Pancreas (tissue), 10 donors: Measurements from ENCODE around the gene URB1. TPM values are rescaled to one million over a fixed set of nuclear protein-coding genes. Genes with fewer than 3 reads are reported as not detected.
"Not testable (repeated sequence)": the region's sequence is repeated elsewhere in the genome, so short reads cannot be mapped to it uniquely, and the experiment has no call there.

ENCODE experiments used
- ATAC-seq, 4 donors: fragments of 200-7000 bp; cut with Tn5 transposase; one replicate each; pipeline versions ENCODE4 v1.8.0 to v1.9.1; 2020; ENCODE audit warnings: mild to moderate bottlenecking in 4 of 4, moderate library complexity in 4 of 4
- DNase-seq, 6 donors: peaks; one replicate each; pipeline ENCODE4 v3.0.0-alpha.2; 2020
- FAIRE-seq: peaks from 2 replicates; lab custom pipeline; 2012; peaks lifted over from hg19 to GRCh38; lab: Jason Lieb, UNC
- H3K27ac ChIP-seq, 4 donors: fragments of 200-600 bp; sonication (generic); 1 replicate in 3 of 4; 2 replicates in 1 of 4; pipeline versions ENCODE4 v1.5.0 to v1.8.0; 2020
- H3K27me3 ChIP-seq, 4 donors: fragments of 200-600 bp; one replicate each; pipeline ENCODE4 v1.8.0; 2021
- H3K36me3 ChIP-seq, 3 donors: fragments of 200-600 bp; sonication (generic) in 1 of 3; one replicate each; pipeline versions ENCODE4 v1.5.0 to v1.8.0; 2020 to 2021
- H3K4me1 ChIP-seq, 3 donors: fragments of 200-600 bp; one replicate each; pipeline ENCODE4 v1.8.0; 2021
- H3K4me3 ChIP-seq, 4 donors: fragments of 200-600 bp; sonication (generic) in 2 of 4; one replicate each; pipeline versions ENCODE4 v1.5.0 to v1.8.0; 2020 to 2021
- H3K9me3 ChIP-seq, 4 donors: fragments of 200-600 bp; one replicate each; pipeline ENCODE4 v1.8.0; 2021
- WGBS, 2 donors: extraction: QIAGEN DNeasy Blood & Tissue Kit; methylation state at CpG; one replicate each; pipeline ENCODE4 v1.1.7; 2013; 5-methylcytosine and 5-hydroxymethylcytosine counted together
- intact Hi-C, 3 donors: fragments of 100-400 bp; cut with DNase I; formaldehyde crosslinking; loops; one replicate each; pipeline versions ENCODE4 v1.11.1 to v1.14.2; 2022
- polyA plus RNA-seq, 2 donors: library from polyadenylated mRNA; stranded (reverse); fragments of 200-250 nt; gene quantifications; one replicate each; pipeline ENCODE4 v1.2.3, GENCODE V29; 2013
- total RNA-seq, 6 donors: library from RNA; stranded (reverse); fragmentation: NEBNext Ultra II Directional in 4 of 6; extraction: Animal tissue kit (Norgen Biotek cat#: 25700) in 4 of 6; gene quantifications; one replicate each; pipeline versions ENCODE4 v1.2.1 to v1.2.4, GENCODE V29; 2021 to 2023
- TF ChIP-seq, protein P1 (sequence below), 4 donors: fragments of 200-600 bp; sonication (generic) in 3 of 4; IDR thresholded peaks; one replicate each; pipeline versions ENCODE4 v1.5.0 to v1.8.0; 2021; ENCODE audit warnings: antibody characterized with exemption in 4 of 4
- donor health status: healthy with polysubstance abuse.
- donor health status: DM: no; HTN: no; CAD: no; lungs with moderate emphysema.
- donor health status: DM: no; HTN: no; CAD: no.
- donor health status: control.
- donor health status: control.
- donor health status: Bipolar disorder and iron deficiency.
- donor health status: DM: yes; HTN: yes; CAD: no.
- donor health status: DM: no; HTN: no; CAD: no.
- donor health status: DM: no; HTN: no; CAD: no.
- donor health status: DM: yes; HTN: yes; CAD: no.

The URB1 gene
- total and polyA plus RNA-seq, 8 donors = 2.9 to 11.0 (median 7.3) TPM

DNA sequence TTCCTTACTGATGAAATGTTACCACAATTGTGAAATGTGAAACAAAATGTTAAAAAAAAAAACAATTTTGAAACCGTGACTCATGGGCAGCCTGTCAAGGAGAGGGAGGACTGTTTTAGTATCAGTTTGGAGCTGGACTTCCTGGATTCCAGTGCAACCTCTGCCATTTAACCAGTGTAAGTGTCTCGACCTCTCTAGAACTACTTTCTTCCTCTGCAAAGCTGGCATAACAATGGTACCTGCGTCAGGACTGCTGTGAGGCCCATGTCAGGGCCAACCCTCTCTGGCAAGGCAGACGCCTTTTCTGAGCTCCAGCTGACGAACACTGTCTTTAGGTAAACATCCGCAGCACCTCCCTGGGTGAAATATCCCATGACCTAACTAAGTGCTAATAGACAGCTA is 20.9 kb downstream of the URB1 start:
- no peak for FAIRE-seq
- ATAC-seq = peak in 3 of 4 donors; percentile 28 to 79 (median 48)
- DNase-seq = no peak

DNA sequence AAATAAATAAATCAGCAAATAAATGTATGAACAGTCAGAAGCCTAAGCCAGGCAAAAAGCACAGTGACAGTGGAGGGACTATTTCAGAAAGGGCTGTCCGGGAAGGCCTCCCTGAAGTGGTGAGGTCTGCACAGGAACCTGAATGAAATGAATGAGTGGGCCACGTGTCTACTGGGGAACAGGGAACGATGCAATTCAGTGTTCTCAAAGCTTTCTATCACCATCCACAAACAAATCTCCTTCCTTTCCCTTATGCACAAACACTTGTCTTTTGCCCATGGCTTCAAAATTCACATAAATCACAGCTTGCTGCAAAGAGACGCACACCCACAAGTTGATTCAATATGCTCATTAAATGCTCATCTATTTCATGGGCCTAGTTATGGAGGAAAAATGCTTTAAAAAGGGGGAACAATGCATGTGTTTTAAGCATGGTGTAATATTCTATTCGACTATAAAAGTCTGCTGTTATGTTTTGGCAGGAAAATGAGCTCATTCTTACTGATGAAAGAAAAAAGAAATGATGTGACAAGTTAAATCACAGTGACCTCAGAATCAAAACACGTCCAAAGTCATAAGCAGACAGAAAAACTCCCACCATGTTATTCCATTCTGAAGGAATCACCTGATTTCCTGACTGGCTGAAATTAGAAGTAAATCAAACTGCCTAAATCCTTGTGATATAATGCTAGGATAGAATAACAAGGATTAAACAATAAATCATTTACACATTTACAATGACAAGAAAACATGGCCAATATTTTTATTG is 21.6 kb downstream of the URB1 start:
- intact Hi-C loops = no loop called here
- ATAC-seq = no peak
- TF ChIP-seq, protein P1, sequence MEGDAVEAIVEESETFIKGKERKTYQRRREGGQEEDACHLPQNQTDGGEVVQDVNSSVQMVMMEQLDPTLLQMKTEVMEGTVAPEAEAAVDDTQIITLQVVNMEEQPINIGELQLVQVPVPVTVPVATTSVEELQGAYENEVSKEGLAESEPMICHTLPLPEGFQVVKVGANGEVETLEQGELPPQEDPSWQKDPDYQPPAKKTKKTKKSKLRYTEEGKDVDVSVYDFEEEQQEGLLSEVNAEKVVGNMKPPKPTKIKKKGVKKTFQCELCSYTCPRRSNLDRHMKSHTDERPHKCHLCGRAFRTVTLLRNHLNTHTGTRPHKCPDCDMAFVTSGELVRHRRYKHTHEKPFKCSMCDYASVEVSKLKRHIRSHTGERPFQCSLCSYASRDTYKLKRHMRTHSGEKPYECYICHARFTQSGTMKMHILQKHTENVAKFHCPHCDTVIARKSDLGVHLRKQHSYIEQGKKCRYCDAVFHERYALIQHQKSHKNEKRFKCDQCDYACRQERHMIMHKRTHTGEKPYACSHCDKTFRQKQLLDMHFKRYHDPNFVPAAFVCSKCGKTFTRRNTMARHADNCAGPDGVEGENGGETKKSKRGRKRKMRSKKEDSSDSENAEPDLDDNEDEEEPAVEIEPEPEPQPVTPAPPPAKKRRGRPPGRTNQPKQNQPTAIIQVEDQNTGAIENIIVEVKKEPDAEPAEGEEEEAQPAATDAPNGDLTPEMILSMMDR (IDR thresholded peaks at IDR 0.05) = no peak
- H3K4me1 ChIP-seq = no peaks in the 10 kb centered on the region
- no peak for FAIRE-seq
- no peak overlapping the region for H3K4me3 ChIP-seq
- peak overlapping the region in 1 of 4 donors; percentile 13 for H3K27ac ChIP-seq
- H3K27me3 ChIP-seq = no peaks in the 10 kb centered on the region
- DNase-seq = no peak
- 79 to 81% methylated on average over 6 of the region's 6 CpGs for WGBS, 2 donors
- H3K9me3 ChIP-seq = no peaks in the 10 kb centered on the region
- H3K36me3 ChIP-seq = peaks cover 2 to 39% (median 25%) of the 10 kb centered on the region in 3 donors

More for the DNA sequence above, 20.9 kb downstream of the URB1 start:
- intact Hi-C loops = no loop called here
- TF ChIP-seq, protein P1 (IDR thresholded peaks at IDR 0.05) = no peak
- H3K4me1 ChIP-seq = no peaks in the 10 kb centered on the region
- H3K36me3 ChIP-seq = peaks cover 0 to 37% (median 22%) of the 10 kb centered on the region in 3 donors
- H3K9me3 ChIP-seq = no peaks in the 10 kb centered on the region
- 78 to 83% methylated on average over 6 of the region's 6 CpGs for WGBS, 2 donors
- no peaks in the 10 kb centered on the region for H3K27me3 ChIP-seq
- peak overlapping the region in 1 of 4 donors; percentile 13 for H3K27ac ChIP-seq
- no peak overlapping the region for H3K4me3 ChIP-seq

DNA sequence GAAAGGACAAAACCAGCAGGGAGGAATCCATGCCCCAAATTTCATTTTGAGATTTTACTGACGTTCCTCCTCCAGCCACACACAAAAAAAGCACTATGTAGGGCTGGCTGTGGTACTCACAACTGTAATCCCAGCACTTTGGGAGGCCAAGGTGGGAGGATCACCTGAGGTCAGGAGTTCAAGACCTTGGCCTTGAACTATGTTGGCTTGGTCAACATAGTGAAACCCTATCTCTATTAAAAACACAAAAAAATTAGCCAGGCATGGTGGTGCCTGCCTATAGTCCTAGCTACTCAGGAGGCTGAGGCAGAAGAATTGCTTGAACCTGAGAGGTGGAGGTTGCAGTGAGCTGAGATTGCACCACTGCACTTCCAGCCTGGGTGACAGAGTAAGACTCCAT is 23.9 kb downstream of the URB1 start:
- DNase-seq, H3K4me1 ChIP-seq, H3K27me3 ChIP-seq, ATAC-seq, intact Hi-C loops, H3K9me3 ChIP-seq, H3K4me3 ChIP-seq, FAIRE-seq, H3K27ac ChIP-seq: not testable (repeated sequence)
- H3K36me3 ChIP-seq = peaks cover 4 to 41% (median 23%) of the 10 kb centered on the region in 3 donors
- 72 to 90% methylated on average over 1 of the region's 1 CpG for WGBS, 2 donors

DNA sequence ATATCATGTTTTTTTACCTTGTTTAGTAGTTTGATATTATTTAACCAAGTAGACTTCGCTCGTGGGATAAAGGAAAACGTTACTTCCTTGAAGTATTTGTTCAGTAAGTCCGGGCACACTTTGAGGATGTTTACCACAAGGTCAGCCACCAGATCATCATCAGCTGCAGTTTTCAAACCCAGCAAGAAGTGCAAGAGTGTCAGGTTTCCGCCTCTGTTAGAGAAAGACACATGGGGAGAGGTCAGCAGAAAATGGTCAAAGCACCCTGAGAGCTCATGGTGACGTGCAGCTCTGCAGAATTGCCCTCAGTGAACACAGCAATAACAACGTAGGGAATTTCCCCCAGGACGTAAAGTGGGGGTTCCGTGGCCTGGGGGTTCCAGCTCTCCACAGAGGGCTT is 24.4 kb downstream of the URB1 start:
- no peak overlapping the region for H3K27ac ChIP-seq
- FAIRE-seq = no peak

DNA sequence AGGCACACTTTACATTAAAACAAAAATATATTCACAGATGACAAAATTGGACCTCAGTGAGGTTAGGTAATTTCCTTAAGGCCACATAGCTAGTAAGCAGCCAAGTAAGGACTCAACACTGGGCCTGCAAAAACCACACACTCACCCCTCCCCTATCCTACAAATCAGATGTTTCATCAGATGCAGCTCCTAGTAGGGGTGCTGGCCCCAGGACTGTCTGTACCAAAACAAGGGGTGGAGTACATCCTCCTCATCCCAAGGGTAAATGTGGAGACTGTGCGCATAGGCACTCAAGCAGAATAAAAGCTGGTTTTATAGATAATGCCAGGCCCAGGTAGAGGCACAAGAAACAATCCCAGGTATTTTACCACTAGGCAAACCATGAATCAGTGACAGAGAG is 25.7 kb downstream of the URB1 start:
- H3K27ac ChIP-seq = no peak overlapping the region
- no peaks in the 10 kb centered on the region for H3K9me3 ChIP-seq
- ATAC-seq = no peak
- H3K36me3 ChIP-seq = peaks cover 4 to 41% (median 28%) of the 10 kb centered on the region in 3 donors
- FAIRE-seq = no peak
- H3K27me3 ChIP-seq = no peaks in the 10 kb centered on the region
- 96% methylated on average over 1 of the region's 1 CpG for WGBS, 2 donors
- H3K4me1 ChIP-seq = no peaks in the 10 kb centered on the region
- TF ChIP-seq, protein P1 (IDR thresholded peaks at IDR 0.05) = no peak
- intact Hi-C loops = no loop called here
- no peak overlapping the region for H3K4me3 ChIP-seq
- DNase-seq = no peak

More for the DNA sequence above, 24.4 kb downstream of the URB1 start:
- H3K9me3 ChIP-seq = no peaks in the 10 kb centered on the region
- intact Hi-C loops = no loop called here
- TF ChIP-seq, protein P1 (IDR thresholded peaks at IDR 0.05) = no peak
- H3K27me3 ChIP-seq = no peaks in the 10 kb centered on the region
- DNase-seq = no peak
- no peaks in the 10 kb centered on the region for H3K4me1 ChIP-seq
- no peak overlapping the region for H3K4me3 ChIP-seq
- 85% methylated on average over 9 of the region's 9 CpGs for WGBS, 2 donors
- no peak for ATAC-seq
- peaks cover 4 to 41% (median 23%) of the 10 kb centered on the region in 3 donors for H3K36me3 ChIP-seq
